ENCODE results near the gene UBC.

The UBC gene

GRCh38 chr12:124864326-124864752 lies 50.1 kb downstream of the UBC start:
- no peak for DNase-seq (ENCODE audit: low read depth)

DNA sequence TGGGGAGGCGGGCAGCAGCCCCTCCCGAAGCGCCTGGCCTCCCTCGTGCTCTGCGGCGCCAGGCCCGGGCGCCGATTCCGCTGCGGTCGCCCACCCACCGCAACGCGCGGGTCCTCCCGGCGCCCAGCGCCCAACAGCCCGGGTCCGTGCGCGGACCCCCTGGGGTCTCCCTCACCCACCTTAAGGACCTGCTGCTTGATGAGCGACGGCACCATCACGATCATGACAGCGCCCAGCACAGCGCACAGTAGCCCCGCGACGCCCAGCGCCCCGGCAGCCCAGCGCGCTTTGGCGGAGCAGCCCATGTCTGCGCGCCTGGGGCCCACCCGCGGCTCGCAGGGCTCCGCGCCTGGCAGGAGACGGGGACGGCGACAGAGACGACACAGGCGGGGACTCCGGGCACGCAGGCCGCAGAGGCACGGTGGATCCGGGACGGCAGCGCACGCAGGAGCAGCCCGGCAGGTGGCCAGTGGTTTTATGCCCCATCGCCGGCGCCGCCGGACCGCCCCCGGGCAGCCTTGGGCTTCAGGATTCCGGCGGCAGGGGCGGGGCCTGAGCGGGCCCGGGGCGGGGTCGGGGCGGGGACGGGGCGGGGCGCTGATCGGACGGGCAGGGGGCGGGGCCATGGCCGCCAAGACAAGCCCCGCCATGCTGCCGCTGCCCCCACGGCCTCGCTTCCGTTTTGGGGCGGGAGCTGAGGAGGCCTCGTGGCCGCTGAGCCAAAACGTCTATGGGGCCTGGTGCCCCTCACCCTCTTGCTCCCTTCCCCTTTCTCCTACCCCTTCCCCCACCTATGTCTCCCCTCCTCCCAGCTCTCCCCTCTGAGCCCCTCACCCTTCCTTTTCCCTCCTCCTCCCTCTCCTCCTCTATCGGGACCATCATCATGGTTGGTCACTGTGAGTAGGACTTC lies 50.8 kb downstream of the UBC start, which contains the start of gene SCARB1:
TSS of gene SCARB1 (minus strand) at position 449 of the 910 bp plus-strand sequence. CDS start at position 305, 144 bp downstream.
- DNase-seq (ENCODE audit: low read depth): peak; percentile 85

DNA sequence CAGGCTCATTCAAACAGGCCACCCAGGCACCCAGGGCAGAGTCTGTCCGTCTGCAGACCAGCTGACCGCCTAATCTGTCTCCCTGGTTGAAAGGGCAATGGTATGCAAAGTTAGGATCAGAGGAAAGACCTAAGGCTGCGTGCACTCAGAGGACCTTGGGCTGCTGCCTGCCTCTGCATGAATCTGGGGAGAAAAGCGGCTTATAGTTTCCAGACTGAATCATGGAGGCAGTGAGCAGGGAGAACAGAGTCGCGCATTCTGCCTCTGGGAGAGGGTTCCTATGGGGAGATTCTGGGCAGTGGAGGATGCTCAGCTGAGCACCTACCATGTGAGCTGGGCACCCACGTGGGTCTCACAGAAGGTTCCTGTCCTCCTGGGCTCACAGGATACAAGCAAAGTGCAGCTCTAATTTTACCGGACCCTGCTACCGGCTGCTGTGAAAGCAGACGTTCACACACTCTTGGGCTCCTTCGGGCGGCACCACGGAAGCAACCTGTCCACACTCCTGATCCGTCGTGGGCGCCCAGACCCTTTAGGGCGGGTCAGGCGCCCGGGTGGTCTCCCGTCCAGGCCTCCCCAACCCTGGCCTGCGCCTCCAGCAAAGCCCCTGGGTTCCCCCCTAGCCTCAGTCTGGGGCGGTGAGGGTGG lies 51.6 kb downstream of the UBC start:
- DNase-seq (ENCODE audit: low read depth): peak; percentile 38

DNA sequence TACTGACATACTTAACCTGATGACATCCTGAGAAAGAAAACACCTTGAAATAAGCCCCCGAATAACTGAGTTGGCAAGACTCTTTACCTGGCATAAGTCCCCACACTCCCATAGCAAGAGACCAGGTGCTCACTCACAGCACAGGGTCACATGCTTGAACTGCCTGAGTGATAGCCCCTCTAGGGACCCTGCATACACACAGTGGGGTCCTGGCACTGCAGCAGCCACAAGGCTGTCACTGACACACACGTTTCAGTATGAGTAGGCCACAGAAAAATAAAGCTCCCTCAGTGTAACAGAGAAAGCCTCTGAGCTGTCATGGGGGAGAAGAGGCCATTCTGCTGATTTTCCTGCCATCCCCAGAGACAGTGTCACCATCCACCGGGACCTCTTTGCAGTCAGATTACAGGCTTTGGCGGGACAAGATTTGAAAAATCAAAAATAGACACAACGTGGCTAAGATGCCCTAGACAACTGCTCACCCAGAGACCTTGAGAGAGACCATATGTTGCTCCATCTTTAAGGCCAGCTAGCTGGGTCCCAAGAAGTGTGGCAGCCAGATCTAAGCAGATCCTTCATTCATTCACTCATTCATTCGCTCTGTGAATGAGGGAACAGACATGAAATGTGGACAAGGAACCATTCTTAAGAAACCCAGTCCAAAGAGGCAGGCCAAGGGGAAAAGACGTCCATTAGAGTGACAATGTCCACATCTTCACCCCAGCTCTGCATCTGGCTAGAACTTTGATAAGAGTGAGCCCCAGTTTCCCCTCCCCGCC lies 52.4 kb downstream of the UBC start:
- DNase-seq (ENCODE audit: low read depth): no peak

Measured in EH (cell line).